Ascending aorta (tissue), 2 donors: ENCODE measurements around the gene POLE. TPM values are rescaled to one million over a fixed set of nuclear protein-coding genes. Genes with fewer than 3 reads are reported as not detected.

Experiments
- DNase-seq, 2 donors: peaks; one replicate each; pipeline ENCODE4 v3.0.0-alpha.2; 2019; ENCODE audit warnings: low spot score in 2 of 2
- H3K27ac ChIP-seq, 2 donors: fragments of 200-600 bp; sonication (generic); one replicate each; pipeline ENCODE4 v1.5.1; 2016 to 2017; ENCODE audit warnings: mild to moderate bottlenecking in 1 of 2
- H3K27me3 ChIP-seq: fragments of 200-600 bp; sonication (generic); one replicate; pipeline ENCODE4 v1.5.1; 2017
- H3K36me3 ChIP-seq, 2 donors: fragments of 200-600 bp; sonication (generic); one replicate each; pipeline ENCODE4 v1.5.1; 2016
- H3K4me1 ChIP-seq, 2 donors: fragments of 200-600 bp; sonication (generic); one replicate each; pipeline ENCODE4 v1.5.1; 2016 to 2017; ENCODE audit warnings: mild to moderate bottlenecking in 1 of 2
- H3K4me3 ChIP-seq, 2 donors: fragments of 200-600 bp; sonication (generic); one replicate each; pipeline ENCODE4 v1.5.1; 2016 to 2017; ENCODE audit warnings: mild to moderate bottlenecking in 1 of 2
- H3K9me3 ChIP-seq, 2 donors: fragments of 200-600 bp; sonication (generic); one replicate each; pipeline ENCODE4 v1.5.1; 2016
- CTCF ChIP-seq, 3 experiments: fragments of 200-600 bp in 2 of 3; fragments of 450-650 bp in 1 of 3; sonication (generic) in 2 of 3; IDR thresholded peaks; one replicate each; pipeline ENCODE4 v1.5.1; 2016 to 2019; ENCODE audit warnings: antibody characterized with exemption in 3 of 3, mild to moderate bottlenecking in 1 of 3, moderate library complexity in 1 of 3
- intact Hi-C: fragments of 100-400 bp; cut with DNase I; formaldehyde crosslinking; loops from one replicate; pipeline ENCODE4 v1.15.1; 2023
- total RNA-seq: library from RNA; depleted of rRNA; stranded (reverse); fragments of >200 nt; gene quantifications from one replicate; pipeline ENCODE4 v1.1.0, GENCODE V29; 2016

The POLE gene
- total RNA-seq, 1 donor from 2014 or later: 115 TPM

DNA sequence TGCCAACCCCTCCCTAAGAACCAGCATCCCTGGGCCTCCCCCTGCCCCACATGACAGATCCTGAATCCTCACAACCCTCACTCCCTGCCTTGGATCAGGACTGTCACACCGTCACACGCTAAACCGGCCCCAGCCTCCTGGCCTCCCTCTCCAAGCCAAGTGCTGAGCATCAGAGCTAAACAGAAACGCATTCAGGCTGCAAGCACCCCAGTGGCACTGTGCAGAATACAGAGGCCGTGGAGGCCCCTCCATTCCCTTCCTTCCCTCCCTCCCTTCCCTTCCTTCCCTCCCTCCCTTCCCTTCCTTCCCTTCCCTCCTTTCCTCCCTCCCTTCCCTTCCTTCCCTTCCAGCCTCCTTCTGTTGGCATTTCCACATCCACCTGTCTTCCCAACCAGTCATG lies 12.6 kb downstream of the POLE start:
- Histone ChIP-seq H3K36me3 (peaks cover 48 to 75% of the 10 kb centered on the region in 2 donors), H3K4me1 (no peaks in the 10 kb centered on the region), H3K9me3 (no peaks in the 10 kb centered on the region), H3K27ac (no peak overlapping the region), H3K27me3 (no peaks in the 10 kb centered on the region), H3K4me3 (no peak overlapping the region)
- TF ChIP-seq CTCF (IDR thresholded peaks at IDR 0.05): no peak
- intact Hi-C loops: no loop called here
- DNase-seq: no peak

GRCh38 chr12:132673288-132674179 lies 13.6 kb downstream of the POLE start:
- Histone ChIP-seq H3K27me3 (no peaks in the 10 kb centered on the region), H3K9me3 (no peaks in the 10 kb centered on the region), H3K27ac (no peak overlapping the region), H3K4me3 (no peak overlapping the region), H3K36me3 (peaks cover 54 to 85% of the 10 kb centered on the region in 2 donors), H3K4me1 (no peaks in the 10 kb centered on the region)
- no peak for TF ChIP-seq CTCF (IDR thresholded peaks at IDR 0.05)
- intact Hi-C loops: no loop called here
- no peak for DNase-seq

GRCh38 chr12:132672678-132673077 lies 14.5 kb downstream of the POLE start:
- Histone ChIP-seq H3K27ac (no peak overlapping the region), H3K4me1 (no peaks in the 10 kb centered on the region), H3K27me3 (no peaks in the 10 kb centered on the region), H3K4me3 (no peak overlapping the region), H3K9me3 (no peaks in the 10 kb centered on the region), H3K36me3 (peaks cover 62 to 89% of the 10 kb centered on the region in 2 donors)
- DNase-seq: no peak
- no peak for TF ChIP-seq CTCF (IDR thresholded peaks at IDR 0.05)
- intact Hi-C loops: no loop called here

- no peak for DNase-seq
- no peaks in the 10 kb centered on the region for H3K4me1 ChIP-seq
- no peak overlapping the region for H3K27ac ChIP-seq
- no peak overlapping the region for H3K4me3 ChIP-seq
- H3K27me3 ChIP-seq: no peaks in the 10 kb centered on the region
- H3K36me3 ChIP-seq: peaks cover 68 to 89% of the 10 kb centered on the region in 2 donors
- TF ChIP-seq CTCF (IDR thresholded peaks at IDR 0.05): no peak
- no peaks in the 10 kb centered on the region for H3K9me3 ChIP-seq
- intact Hi-C loops: no loop called here
Observed at GRCh38 chr12:132672116-132672515, 15.0 kb downstream of the POLE start.

- peaks cover 73 to 88% of the 10 kb centered on the region in 2 donors for H3K36me3 ChIP-seq
- H3K9me3 ChIP-seq: no peaks in the 10 kb centered on the region
- no peaks in the 10 kb centered on the region for H3K27me3 ChIP-seq
- intact Hi-C loops: no loop called here
- no peak for DNase-seq
- H3K4me1 ChIP-seq: no peaks in the 10 kb centered on the region
- no peak for TF ChIP-seq CTCF (IDR thresholded peaks at IDR 0.05)
- no peak overlapping the region for H3K4me3 ChIP-seq
- H3K27ac ChIP-seq: no peak overlapping the region
Observed at GRCh38 chr12:132669166-132669879, 17.8 kb downstream of the POLE start.
